ENCODE data around the gene ST8SIA1. TPM values are rescaled to one million over a fixed set of nuclear protein-coding genes. Genes with fewer than 3 reads are reported as not detected.

The ST8SIA1 gene
- total and polyA plus RNA-seq, 7 donors, result 0.06 to 1.3 (median 0.42) TPM

DNA sequence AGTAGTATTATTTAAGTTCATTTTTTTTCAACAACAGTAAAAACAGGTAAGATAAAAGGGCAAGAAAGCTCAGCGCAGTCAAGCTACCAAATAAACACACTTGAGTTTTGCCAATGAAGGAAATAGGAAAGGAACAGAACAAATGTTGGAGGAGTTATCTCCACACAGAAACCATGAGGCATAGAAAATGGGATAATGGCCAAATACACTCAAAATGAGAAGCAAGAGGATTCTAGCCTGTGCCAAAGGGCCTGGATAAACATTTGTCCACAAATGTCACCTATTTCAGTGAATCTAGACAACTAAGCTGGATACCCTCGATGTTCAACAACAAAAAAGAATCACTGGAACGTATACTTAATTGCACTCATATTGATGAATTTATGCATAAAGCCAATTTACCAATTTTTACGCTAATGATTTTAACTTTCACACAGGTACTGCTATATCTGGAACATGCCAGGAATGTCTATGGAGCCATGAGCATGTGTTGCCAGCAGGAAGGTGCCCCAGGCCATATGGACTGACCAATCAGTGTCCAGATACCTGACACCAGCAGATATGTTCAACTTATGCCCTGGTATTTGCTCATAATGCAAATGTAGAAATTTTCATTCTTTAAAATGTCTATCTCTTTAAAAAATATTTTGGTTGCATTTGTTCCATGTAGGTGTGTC lies 21.1 kb downstream of the ST8SIA1 start:
- no peaks in the 10 kb centered on the region for H3K9me3 ChIP-seq
- no peak overlapping the region for H3K4me3 ChIP-seq
- H3K27me3 ChIP-seq (ENCODE audit: insufficient read depth in 3 of 3, low read length in 2 of 3), result peaks cover 0 to 8% (median 0%) of the 10 kb centered on the region in 3 donors
- DNase-seq (no peak), ATAC-seq (no peak)
- intact Hi-C loops (cut with DNase I), result no loop called here
- 47 to 70% (median 51%) methylated on average over 4 of the region's 4 CpGs for WGBS, 3 donors
- no peaks in the 10 kb centered on the region for H3K36me3 ChIP-seq (ENCODE audit: insufficient read depth in 1 of 2, low read depth in 1 of 2)
- H3K27ac ChIP-seq, result no peak overlapping the region
- TF ChIP-seq, protein P1, sequence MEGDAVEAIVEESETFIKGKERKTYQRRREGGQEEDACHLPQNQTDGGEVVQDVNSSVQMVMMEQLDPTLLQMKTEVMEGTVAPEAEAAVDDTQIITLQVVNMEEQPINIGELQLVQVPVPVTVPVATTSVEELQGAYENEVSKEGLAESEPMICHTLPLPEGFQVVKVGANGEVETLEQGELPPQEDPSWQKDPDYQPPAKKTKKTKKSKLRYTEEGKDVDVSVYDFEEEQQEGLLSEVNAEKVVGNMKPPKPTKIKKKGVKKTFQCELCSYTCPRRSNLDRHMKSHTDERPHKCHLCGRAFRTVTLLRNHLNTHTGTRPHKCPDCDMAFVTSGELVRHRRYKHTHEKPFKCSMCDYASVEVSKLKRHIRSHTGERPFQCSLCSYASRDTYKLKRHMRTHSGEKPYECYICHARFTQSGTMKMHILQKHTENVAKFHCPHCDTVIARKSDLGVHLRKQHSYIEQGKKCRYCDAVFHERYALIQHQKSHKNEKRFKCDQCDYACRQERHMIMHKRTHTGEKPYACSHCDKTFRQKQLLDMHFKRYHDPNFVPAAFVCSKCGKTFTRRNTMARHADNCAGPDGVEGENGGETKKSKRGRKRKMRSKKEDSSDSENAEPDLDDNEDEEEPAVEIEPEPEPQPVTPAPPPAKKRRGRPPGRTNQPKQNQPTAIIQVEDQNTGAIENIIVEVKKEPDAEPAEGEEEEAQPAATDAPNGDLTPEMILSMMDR (IDR thresholded peaks at IDR 0.05), result no peak
- no peaks in the 10 kb centered on the region for H3K4me1 ChIP-seq

DNA sequence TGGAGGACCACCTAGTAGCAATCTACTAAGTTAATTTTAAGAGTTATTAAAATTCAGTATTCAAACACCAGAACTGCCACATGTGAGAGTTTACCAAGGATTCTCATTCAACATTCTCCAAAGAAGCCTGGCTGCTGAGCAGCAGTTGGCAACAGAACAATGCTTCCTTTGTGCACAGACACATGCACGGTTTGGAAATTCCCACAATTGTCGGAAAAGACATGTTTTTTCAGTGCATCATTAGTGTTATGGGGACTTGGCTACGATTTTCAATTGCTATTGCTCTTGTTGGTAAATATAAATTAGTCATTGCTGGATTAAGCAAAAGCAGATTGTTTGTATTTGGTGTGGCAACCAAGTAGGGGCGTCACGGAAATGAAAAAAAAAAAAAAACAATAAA lies 22.2 kb downstream of the ST8SIA1 start:
- H3K36me3 ChIP-seq (ENCODE audit: insufficient read depth in 1 of 2, low read depth in 1 of 2), result no peaks in the 10 kb centered on the region
- TF ChIP-seq, protein P1 (IDR thresholded peaks at IDR 0.05), result no peak
- ATAC-seq (peak in 3 of 4 donors; percentile 33 to 42 (median 34)), DNase-seq (no peak)
- no peaks in the 10 kb centered on the region for H3K9me3 ChIP-seq
- 18 to 30% (median 19%) methylated on average over 5 of the region's 5 CpGs for WGBS, 3 donors
- intact Hi-C loops (cut with DNase I), result no loop called here
- H3K4me3 ChIP-seq, result no peak overlapping the region
- no peaks in the 10 kb centered on the region for H3K4me1 ChIP-seq
- no peak overlapping the region for H3K27ac ChIP-seq
- peaks cover 0 to 8% (median 0%) of the 10 kb centered on the region in 3 donors for H3K27me3 ChIP-seq (ENCODE audit: insufficient read depth in 3 of 3, low read length in 2 of 3)

DNA sequence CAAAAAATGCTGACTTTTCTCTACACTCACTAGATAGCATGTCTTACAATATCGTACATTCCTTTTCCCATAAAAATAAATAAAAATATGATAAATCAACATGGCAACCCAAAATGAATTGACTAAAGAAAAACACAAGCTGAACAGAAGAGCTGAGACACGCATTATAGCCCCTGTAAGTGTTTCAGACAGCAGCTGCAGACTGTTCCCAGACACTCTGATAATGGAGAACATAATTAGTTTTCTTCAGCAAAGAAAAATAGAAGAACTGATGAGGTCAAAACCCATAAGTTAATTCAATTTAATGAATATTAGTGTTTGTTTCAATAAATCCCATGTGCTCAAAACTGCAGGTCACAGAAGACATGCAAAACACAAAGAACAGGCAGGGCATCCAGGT lies 23.8 kb downstream of the ST8SIA1 start:
- no peak overlapping the region for H3K4me3 ChIP-seq
- peaks cover 0 to 8% (median 0%) of the 10 kb centered on the region in 3 donors for H3K27me3 ChIP-seq (ENCODE audit: insufficient read depth in 3 of 3, low read length in 2 of 3)
- no peak for DNase-seq
- no peak overlapping the region for H3K27ac ChIP-seq
- no peaks in the 10 kb centered on the region for H3K9me3 ChIP-seq
- intact Hi-C loops (cut with DNase I), result no loop called here
- H3K4me1 ChIP-seq, result no peaks in the 10 kb centered on the region
- TF ChIP-seq, protein P1 (IDR thresholded peaks at IDR 0.05), result no peak
- WGBS, 3 donors, result 60 to 83% (median 72%) methylated on average over 2 of the region's 2 CpGs
- ATAC-seq, result no peak
- no peaks in the 10 kb centered on the region for H3K36me3 ChIP-seq (ENCODE audit: insufficient read depth in 1 of 2, low read depth in 1 of 2)

DNA sequence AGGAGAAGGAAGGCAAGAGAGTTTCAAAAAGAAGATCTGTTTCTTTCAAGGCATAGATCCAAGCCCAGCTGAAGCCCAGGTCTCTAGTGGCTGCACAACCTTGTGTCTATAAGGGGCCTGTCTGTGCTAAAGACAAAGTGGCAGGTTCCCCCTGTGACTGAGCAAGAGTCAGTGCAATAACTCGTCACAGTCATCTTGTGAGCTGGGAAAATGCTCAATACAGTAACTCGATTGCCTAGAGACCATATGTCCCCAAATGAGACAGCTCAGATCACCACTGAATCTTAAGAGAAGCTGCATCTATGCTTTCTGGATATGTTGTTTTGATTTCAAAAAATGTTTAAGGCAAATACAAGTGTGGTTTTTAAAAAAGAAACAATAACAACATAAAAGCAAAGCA lies 24.2 kb downstream of the ST8SIA1 start:
- no peak for ATAC-seq

More for the DNA sequence above, 24.2 kb downstream of the ST8SIA1 start:
- 41 to 70% (median 48%) methylated on average over 2 of the region's 2 CpGs for WGBS, 3 donors
- H3K4me1 ChIP-seq, result no peaks in the 10 kb centered on the region
- no peak for DNase-seq
- no peak overlapping the region for H3K27ac ChIP-seq
- H3K4me3 ChIP-seq, result no peak overlapping the region
- TF ChIP-seq, protein P1 (IDR thresholded peaks at IDR 0.05), result no peak
- H3K27me3 ChIP-seq (ENCODE audit: insufficient read depth in 3 of 3, low read length in 2 of 3), result peaks cover 0 to 8% (median 0%) of the 10 kb centered on the region in 3 donors
- H3K36me3 ChIP-seq (ENCODE audit: insufficient read depth in 1 of 2, low read depth in 1 of 2), result no peaks in the 10 kb centered on the region
- intact Hi-C loops (cut with DNase I), result no loop called here
- H3K9me3 ChIP-seq, result no peaks in the 10 kb centered on the region
